Fibroblast of the aortic adventitia (primary cell): ENCODE results near the gene ELOF1. TPM values are rescaled to one million over a fixed set of nuclear protein-coding genes. Genes with fewer than 3 reads are reported as not detected.
"Not testable (repeated sequence)": the region's sequence is repeated elsewhere in the genome, so short reads cannot be mapped to it uniquely, and the experiment has no call there.

Source experiments
- DNase-seq: peaks from one replicate; pipeline ENCODE4 v3.0.0-alpha.2; 2010; ENCODE audit warnings: low read depth
- H3K4me3 ChIP-seq: 2 replicates; pipeline ENCODE4 v1.5.1; 2011; ENCODE audit warnings: low read depth, mild to moderate bottlenecking, control low read depth, low read length, moderate library complexity
- CTCF ChIP-seq: IDR thresholded peaks from 2 replicates; pipeline ENCODE4 v1.5.1; 2011; ENCODE audit warnings: mild to moderate bottlenecking, low read length, control low read depth, inconsistent platforms; ENCODE audit not compliant: insufficient read depth
- total RNA-seq: library from RNA; depleted of rRNA; stranded (reverse); fragments of >200 nt; gene quantifications from 2 replicates; pipeline ENCODE4 v1.2.3, GENCODE V29; 2012; ENCODE audit warnings: low replicate concordance

ELOF1 gene
- 17.9 and 33.5 TPM in 2 replicates for total RNA-seq

- H3K4me3 ChIP-seq: peak within 1 kb of the TSS; percentile 97
- TF ChIP-seq CTCF: peak; percentile 35
- peak; percentile 98 for DNase-seq
Observed at GRCh38 chr19:11558881-11559828, at the start of gene ELOF1. Gene ELOF1, minus strand, starts transcription at chr19:11559230. Its CDS starts 4,883 bp downstream, at chr19:11554347.

DNA sequence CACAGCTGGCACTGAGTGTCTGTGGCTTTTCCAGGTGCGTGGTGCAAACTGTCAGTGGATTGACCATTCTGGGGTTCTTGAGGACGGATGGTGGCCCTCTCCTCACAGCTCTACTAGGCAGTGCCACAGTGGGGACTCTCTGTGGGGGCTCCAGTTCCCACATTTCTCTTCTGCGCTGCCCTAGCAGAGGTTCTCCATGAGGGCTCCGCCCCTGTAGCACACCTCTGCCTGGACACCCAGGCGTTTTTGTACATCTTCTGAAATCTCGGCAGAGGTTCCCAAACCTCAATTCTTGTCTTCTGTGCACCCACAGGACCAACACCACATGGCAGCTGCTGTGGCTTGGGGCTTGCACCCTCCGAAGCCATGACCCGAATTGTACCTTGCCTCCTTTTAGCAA lies 47.5 kb upstream of the ELOF1 start:
- H3K4me3 ChIP-seq: no peak overlapping the region
- TF ChIP-seq CTCF: no peak
- no peak for DNase-seq

DNA sequence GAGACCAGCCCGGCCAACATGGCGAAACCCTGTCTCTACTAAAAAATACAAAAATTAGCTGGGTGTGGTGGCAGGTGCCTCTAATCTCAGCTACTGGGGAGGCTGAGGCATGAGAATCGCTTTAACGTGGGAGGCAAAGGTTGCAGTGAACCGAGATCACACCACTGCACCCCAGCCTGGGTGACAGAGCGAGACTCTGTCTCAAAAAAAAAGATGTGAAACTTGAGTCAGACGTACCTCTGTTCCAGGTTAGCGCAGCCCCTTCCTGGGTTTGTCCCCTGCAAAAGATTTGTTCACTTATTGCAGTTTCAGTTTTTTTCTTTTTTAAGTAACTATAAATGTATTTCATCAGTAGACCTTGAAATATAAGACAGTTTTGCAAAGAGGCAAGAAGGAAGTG lies 40.7 kb upstream of the ELOF1 start:
- DNase-seq, H3K4me3 ChIP-seq: not testable (repeated sequence)

DNA sequence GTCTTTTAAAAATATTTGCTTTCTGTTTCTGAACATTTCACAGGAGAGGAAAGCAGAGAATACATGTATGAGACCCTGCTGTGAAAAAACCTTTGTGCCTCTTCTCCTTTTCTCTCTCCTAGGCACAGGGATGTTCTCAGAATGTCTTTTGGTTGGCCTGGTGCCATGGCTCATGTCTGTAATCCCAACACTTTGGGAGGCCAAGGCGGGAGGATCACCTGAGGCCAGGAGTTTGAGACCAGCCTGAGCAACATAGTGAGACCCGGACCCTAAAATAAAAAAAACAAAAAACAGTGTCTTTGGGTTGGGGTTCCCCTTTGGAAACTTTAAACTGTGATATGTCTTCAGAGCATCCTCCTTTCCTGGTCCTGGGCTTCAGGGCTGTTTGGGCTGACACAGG lies 39.7 kb upstream of the ELOF1 start:
- no peak for TF ChIP-seq CTCF
- H3K4me3 ChIP-seq: peak overlapping the region; percentile 18
- no peak for DNase-seq

DNA sequence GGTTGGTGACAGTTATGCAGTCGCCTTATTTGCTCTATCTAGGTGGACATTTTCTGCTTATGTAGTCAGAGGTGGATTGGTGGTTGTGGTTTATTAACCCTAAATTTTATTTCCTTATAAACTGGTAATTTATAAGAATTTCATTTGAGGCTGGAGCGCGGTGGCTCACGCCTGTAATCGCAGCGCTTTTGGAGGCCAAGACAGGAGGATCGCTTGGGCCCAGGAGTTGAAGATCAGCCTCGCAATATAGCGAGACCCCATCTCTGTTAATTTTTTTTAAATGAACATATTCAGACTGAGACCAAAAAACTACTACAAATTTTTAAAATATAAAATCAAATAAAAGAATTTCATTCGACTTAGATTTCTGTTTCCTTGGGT lies 39.1 kb upstream of the ELOF1 start:
- TF ChIP-seq CTCF: no peak
- DNase-seq: peak; percentile 43
- H3K4me3 ChIP-seq: peak overlapping the region; percentile 86

- H3K4me3 ChIP-seq: peak within 1 kb of the TSS; percentile 86
- DNase-seq: peak; percentile 97
- TF ChIP-seq CTCF: peak; percentile 33
Observed at GRCh38 chr19:11597202-11598102, 38.4 kb upstream of the ELOF1 start, which contains the start of gene ZNF627. Gene ZNF627, plus strand, starts transcription at chr19:11597483. Its CDS starts 145 bp downstream, at chr19:11597628.

DNA sequence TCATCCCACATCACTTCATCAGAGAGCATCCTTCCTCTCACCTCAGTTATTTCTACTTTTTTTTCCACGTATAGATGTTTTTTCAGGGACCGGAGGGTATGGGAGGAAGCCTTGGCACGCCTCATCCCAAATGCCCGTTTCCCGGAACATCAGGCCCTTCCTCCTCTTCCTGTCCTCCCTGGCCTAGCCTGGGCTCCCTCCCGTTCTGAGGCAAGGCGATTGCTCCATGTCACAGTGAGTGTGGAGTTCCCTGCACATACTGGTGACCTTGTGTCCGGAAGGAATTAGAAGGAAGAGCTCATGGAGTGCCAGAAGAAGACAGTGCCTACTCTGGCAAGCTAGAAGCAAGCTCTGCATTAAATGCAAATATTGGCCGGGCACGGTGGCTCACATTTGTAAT lies 37.1 kb upstream of the ELOF1 start:
- no peak for DNase-seq
- no peak for TF ChIP-seq CTCF
- no peak overlapping the region for H3K4me3 ChIP-seq
